Caco-2 (cell line): ENCODE data around the gene MFSD6L. TPM values are rescaled to one million over a fixed set of nuclear protein-coding genes. Genes with fewer than 3 reads are reported as not detected.
A peak's percentile ranks its signal among the peaks of the same experiment; 100 is the strongest.

Source experiments
- BruUV-seq: library from RNA; stranded (reverse); fragments of 400-500 nt; replicated peaks from 2 replicates; lab custom pipeline; 2021; lab: Mats Ljungman, UMichigan
- CTCF ChIA-PET: fragments of 300-600 bp; sonication (Branson Sonifier 250); formaldehyde crosslinking; loops from one replicate; lab custom pipeline; 2022; ENCODE audit warnings: antibody characterized with exemption; lab: Charles Lee
- POLR2A ChIA-PET: fragments of 300-600 bp; sonication (Branson Sonifier 250); formaldehyde crosslinking; loops from one replicate; lab custom pipeline; 2022; ENCODE audit warnings: antibody characterized with exemption; lab: Charles Lee
- DNase-seq, 2 experiments: peaks; one replicate each; pipeline versions ENCODE4 v3.0.0 to v3.0.0-alpha.2; 2020 to 2022
- H3K27me3 ChIP-seq: replicated peaks from 2 replicates; pipeline ENCODE4 v1.6.0; 2011; ENCODE audit warnings: low read length; ENCODE audit not compliant: control insufficient read depth, insufficient read depth
- H3K36me3 ChIP-seq: 2 replicates; pipeline ENCODE4 v1.5.1; 2011; ENCODE audit warnings: low read length; ENCODE audit not compliant: control insufficient read depth, insufficient read depth
- H3K4me1 ChIP-seq: fragments of 250-450 bp; sonication (Bioruptor Pico); 2 replicates; pipeline ENCODE4 v1.5.1; 2020; ENCODE audit warnings: mild to moderate bottlenecking
- H3K4me3 ChIP-seq: 2 replicates; pipeline ENCODE4 v1.5.1; 2011; ENCODE audit warnings: low read depth, mild to moderate bottlenecking, control low read depth, low read length
- H3K9me3 ChIP-seq: fragments of 250-450 bp; sonication (Bioruptor Pico); 2 replicates; pipeline ENCODE4 v1.5.1; 2020; ENCODE audit warnings: mild to moderate bottlenecking, moderate library complexity
- H3K27ac Mint-ChIP-seq: one replicate; pipeline ENCODE4 v1.8.0; 2022; ENCODE audit warnings: mixed read lengths; ENCODE audit not compliant: unreplicated experiment
- H3K27me3 Mint-ChIP-seq: one replicate; pipeline ENCODE4 v1.8.0; 2022; ENCODE audit warnings: mixed read lengths; ENCODE audit not compliant: insufficient read depth, unreplicated experiment
- H3K36me3 Mint-ChIP-seq: one replicate; pipeline ENCODE4 v1.8.0; 2022; ENCODE audit warnings: mild to moderate bottlenecking, mixed read lengths; ENCODE audit not compliant: insufficient read depth, unreplicated experiment
- H3K4me1 Mint-ChIP-seq: one replicate; pipeline ENCODE4 v1.8.0; 2022; ENCODE audit warnings: low read depth, mixed read lengths; ENCODE audit not compliant: unreplicated experiment
- H3K4me3 Mint-ChIP-seq: one replicate; pipeline ENCODE4 v1.8.0; 2022; ENCODE audit warnings: mild to moderate bottlenecking, moderate library complexity, mixed read lengths; ENCODE audit not compliant: unreplicated experiment
- H3K9me3 Mint-ChIP-seq: one replicate; pipeline ENCODE4 v1.8.0; 2022; ENCODE audit warnings: mixed read lengths; ENCODE audit not compliant: unreplicated experiment
- CTCF ChIP-seq, 2 experiments: fragments of 200-600 bp in 1 of 2; IDR thresholded peaks; 1 replicate in 1 of 2; 2 replicates in 1 of 2; pipeline versions ENCODE4 v1.5.1 to v1.8.0; 2011 to 2022; ENCODE audit warnings: antibody characterized with exemption in 1 of 2, control low read depth in 1 of 2, inconsistent platforms in 1 of 2, low read depth in 1 of 2, low read length in 1 of 2, mild to moderate bottlenecking in 1 of 2, moderate library complexity in 1 of 2; ENCODE audit not compliant: insufficient read depth in 1 of 2, severe bottlenecking in 1 of 2, unreplicated experiment in 1 of 2
- intact Hi-C: fragments of 100-400 bp; cut with micrococcal nuclease; formaldehyde crosslinking; loops from one replicate; pipeline ENCODE4 v1.10.0; 2022; ENCODE audit not compliant: unreplicated experiment
- total RNA-seq: library from RNA; stranded (reverse); gene quantifications from 2 replicates; pipeline ENCODE4 v1.2.3, GENCODE V29; 2022

MFSD6L gene
- total RNA-seq, 1 experiment from 2014 or later, result not detected

DNA sequence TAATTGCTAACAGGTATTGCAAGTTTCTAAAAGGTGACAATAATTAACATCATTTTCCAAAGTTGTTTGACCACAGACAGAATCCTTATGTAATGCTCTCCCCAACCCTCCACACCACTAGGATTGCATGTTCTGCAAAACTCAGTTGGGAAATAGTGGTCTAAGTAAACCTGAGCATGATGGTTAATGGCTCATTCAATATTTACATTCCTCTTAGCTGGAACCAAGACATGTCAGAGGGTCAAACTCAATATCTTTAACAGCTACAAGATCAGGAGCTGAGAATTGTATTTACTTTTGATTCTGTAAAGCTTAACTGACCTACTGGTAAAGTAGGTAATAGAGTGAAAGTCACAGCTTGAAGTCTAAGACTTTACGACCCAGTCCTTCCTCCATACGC, 10.2 kb downstream of the MFSD6L start:
- Histone ChIP-seq H3K36me3 (no peaks in the 10 kb centered on the region), H3K4me3 (no peak overlapping the region), H3K4me1 (peaks cover 7% of the 10 kb centered on the region; the same call in 1 of the 2 replicates), H3K9me3 (no peaks in the 10 kb centered on the region), H3K27me3 (no peaks in the 10 kb centered on the region)
- Mint-ChIP-seq H3K27ac (no peak overlapping the region), H3K9me3 (no peaks in the 10 kb centered on the region), H3K4me3 (no peak overlapping the region), H3K4me1 (peaks cover 23% of the 10 kb centered on the region), H3K27me3 (peaks cover 8% of the 10 kb centered on the region), H3K36me3 (no peaks in the 10 kb centered on the region)
- no peak for TF ChIP-seq CTCF (IDR thresholded peaks at IDR 0.05; ENCODE audit: insufficient read depth in 1 of 2, low read depth in 1 of 2, low read length in 1 of 2, severe bottlenecking in 1 of 2, unreplicated experiment in 1 of 2)
- DNase-seq, result peak in 1 of 2 experiments; percentile 39
- BruUV-seq, result no TSS peak
- intact Hi-C loops, result no loop called here
- POLR2A ChIA-PET, result no interaction called here
- CTCF ChIA-PET, result no interaction called here

DNA sequence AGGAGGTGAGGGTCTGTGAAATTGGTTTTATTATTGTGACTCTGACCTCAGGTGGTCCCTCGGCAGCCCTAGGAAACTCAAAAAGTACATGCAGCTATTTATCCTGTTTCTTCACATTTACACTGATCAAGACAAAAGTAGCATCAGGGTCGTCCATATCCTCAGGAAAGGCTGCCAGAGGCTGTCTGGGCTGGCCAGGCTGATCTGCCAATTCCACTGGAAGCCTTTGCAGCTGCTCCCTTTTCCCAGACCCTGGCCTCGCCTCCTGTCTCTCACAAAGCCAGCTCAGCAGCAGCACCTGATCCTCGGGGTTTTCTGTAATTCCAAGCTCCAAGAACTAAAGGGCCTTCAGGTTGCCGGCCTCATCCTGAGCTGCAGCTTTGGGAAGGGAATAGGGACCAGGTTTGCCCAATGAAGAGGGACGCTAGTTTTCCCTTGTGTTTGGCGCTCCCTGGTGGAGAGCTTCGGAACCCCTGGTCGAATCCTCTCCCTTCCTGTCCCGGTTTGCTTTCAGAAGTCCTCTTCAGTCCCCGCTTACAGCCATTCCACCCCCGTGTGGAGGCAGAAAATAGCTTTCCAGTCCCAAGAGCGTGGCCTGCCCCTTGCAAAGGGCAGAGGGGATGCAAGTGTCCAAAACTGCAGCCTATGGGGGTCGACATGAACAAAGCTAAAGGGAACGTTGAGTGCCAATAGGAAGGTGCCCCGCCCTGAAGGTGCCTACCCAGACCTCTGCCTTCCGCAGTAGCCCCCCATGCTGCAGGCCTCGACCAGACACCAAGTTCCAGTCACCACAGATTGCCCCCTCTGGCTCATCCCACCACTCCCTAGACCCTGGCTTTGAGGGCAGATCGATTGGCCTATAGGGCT, 13.4 kb downstream of the MFSD6L start:
- peaks cover 16% of the 10 kb centered on the region for H3K4me1 Mint-ChIP-seq
- no peak overlapping the region for H3K4me3 Mint-ChIP-seq
- H3K27me3 Mint-ChIP-seq, result peaks cover 5% of the 10 kb centered on the region
- H3K36me3 Mint-ChIP-seq, result no peaks in the 10 kb centered on the region
- Histone ChIP-seq H3K4me3 (no peak overlapping the region), H3K36me3 (no peaks in the 10 kb centered on the region), H3K4me1 (peaks cover 7% of the 10 kb centered on the region; the same call in 1 of the 2 replicates), H3K9me3 (no peaks in the 10 kb centered on the region), H3K27me3 (no peaks in the 10 kb centered on the region)
- intact Hi-C loops, result loop anchor here (1.0 kb wide), 1 partner anchor 31 kb away; no protein-coding TSS in a partner anchor
- H3K9me3 Mint-ChIP-seq, result no peaks in the 10 kb centered on the region
- TF ChIP-seq CTCF (IDR thresholded peaks at IDR 0.05; ENCODE audit: insufficient read depth in 1 of 2, low read depth in 1 of 2, low read length in 1 of 2, severe bottlenecking in 1 of 2, unreplicated experiment in 1 of 2), result peak; percentile 59 to 63
- DNase-seq, result peak; percentile 61 to 75
- ChIA-PET CTCF (interaction anchor here (0.6 to 1.7 kb wide), 5 partner anchors 35 to 722 kb away, joined by 3 to 9 read pairs (median 4); no protein-coding TSS in a partner anchor), POLR2A (interaction anchor here (0.6 kb wide), 1 partner anchor 23 kb away, joined by 6 read pairs; no protein-coding TSS in a partner anchor)
- no peak overlapping the region for H3K27ac Mint-ChIP-seq
- BruUV-seq, result no TSS peak

DNA sequence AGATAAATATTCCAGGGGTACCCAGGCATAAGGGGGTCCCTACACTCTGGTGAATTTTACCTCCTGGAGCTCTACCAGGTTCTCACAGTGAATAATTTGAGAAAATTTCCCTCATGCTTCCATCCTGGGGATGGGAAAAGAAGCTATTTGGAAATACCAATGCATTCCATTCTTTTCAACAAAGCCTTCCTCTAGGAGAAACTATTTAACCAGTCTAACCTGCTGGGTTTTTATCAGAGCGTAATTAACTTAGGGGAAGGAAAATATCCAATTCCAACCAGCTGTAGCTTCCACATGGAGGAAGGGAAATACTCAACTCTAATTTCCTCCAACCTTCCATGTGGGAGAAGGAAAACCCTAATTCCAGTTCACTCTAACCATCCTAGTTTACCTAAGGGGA, 17.0 kb downstream of the MFSD6L start:
- Histone ChIP-seq H3K4me3 (no peak overlapping the region), H3K27me3 (no peaks in the 10 kb centered on the region), H3K36me3 (no peaks in the 10 kb centered on the region), H3K9me3 (no peaks in the 10 kb centered on the region), H3K4me1 (no peaks in the 10 kb centered on the region)
- DNase-seq, result no peak
- no peak overlapping the region for H3K27ac Mint-ChIP-seq
- no peak overlapping the region for H3K4me3 Mint-ChIP-seq
- ChIA-PET CTCF (no interaction called here), POLR2A (no interaction called here)
- BruUV-seq, result no TSS peak
- H3K36me3 Mint-ChIP-seq, result no peaks in the 10 kb centered on the region
- no peaks in the 10 kb centered on the region for H3K4me1 Mint-ChIP-seq
- intact Hi-C loops, result no loop called here
- H3K27me3 Mint-ChIP-seq, result no peaks in the 10 kb centered on the region
- TF ChIP-seq CTCF (IDR thresholded peaks at IDR 0.05; ENCODE audit: insufficient read depth in 1 of 2, low read depth in 1 of 2, low read length in 1 of 2, severe bottlenecking in 1 of 2, unreplicated experiment in 1 of 2), result no peak
- H3K9me3 Mint-ChIP-seq, result no peaks in the 10 kb centered on the region
